ENCODE results near the gene CNTNAP2. TPM values are rescaled to one million over a fixed set of nuclear protein-coding genes. Genes with fewer than 3 reads are reported as not detected.
"Not testable (repeated sequence)": the region's sequence is repeated elsewhere in the genome, so short reads cannot be mapped to it uniquely, and the experiment has no call there.

CNTNAP2 gene
- polyA plus RNA-seq, 2 donors: 0.41 to 0.48 TPM

DNA sequence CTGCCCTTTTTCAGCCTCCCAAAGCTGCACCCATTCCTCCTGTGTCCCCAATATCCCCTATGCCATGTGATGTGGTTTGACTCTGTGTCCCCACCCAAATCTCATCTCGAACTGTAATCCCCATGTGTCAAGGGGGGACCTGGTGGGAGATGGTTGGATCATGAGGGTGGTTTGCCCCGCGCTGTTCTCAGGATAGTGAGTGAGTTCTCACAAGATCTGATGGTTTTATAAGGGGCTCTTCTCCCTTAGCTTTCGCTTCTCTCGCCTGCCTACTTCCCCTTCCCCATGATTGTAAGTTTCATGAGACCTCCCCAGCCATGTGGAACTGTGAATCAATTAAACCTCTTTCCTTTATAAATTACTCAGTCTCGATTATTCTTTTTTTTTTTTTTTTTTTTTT, 2185.8 kb downstream of the CNTNAP2 start:
- H3K9me3 ChIP-seq (ENCODE audit: control insufficient read depth in 2 of 2, insufficient read depth in 1 of 2, low read depth in 1 of 2, low read length in 1 of 2); H3K27ac ChIP-seq (ENCODE audit: low read depth in 2 of 2, low read length in 1 of 2); H3K4me1 ChIP-seq (ENCODE audit: control insufficient read depth in 2 of 2, insufficient read depth in 2 of 2, low read length in 1 of 2); H3K4me3 ChIP-seq (ENCODE audit: low read depth in 1 of 2, low read length in 2 of 2); H3K27me3 ChIP-seq (ENCODE audit: control insufficient read depth in 1 of 2, insufficient read depth in 2 of 2, low read length in 2 of 2); H3K36me3 ChIP-seq (ENCODE audit: control insufficient read depth in 2 of 2, insufficient read depth in 2 of 2, low read length in 1 of 2): not testable (repeated sequence)
- WGBS, 2 donors: 83 to 93% methylated on average over 6 of the region's 6 CpGs

DNA sequence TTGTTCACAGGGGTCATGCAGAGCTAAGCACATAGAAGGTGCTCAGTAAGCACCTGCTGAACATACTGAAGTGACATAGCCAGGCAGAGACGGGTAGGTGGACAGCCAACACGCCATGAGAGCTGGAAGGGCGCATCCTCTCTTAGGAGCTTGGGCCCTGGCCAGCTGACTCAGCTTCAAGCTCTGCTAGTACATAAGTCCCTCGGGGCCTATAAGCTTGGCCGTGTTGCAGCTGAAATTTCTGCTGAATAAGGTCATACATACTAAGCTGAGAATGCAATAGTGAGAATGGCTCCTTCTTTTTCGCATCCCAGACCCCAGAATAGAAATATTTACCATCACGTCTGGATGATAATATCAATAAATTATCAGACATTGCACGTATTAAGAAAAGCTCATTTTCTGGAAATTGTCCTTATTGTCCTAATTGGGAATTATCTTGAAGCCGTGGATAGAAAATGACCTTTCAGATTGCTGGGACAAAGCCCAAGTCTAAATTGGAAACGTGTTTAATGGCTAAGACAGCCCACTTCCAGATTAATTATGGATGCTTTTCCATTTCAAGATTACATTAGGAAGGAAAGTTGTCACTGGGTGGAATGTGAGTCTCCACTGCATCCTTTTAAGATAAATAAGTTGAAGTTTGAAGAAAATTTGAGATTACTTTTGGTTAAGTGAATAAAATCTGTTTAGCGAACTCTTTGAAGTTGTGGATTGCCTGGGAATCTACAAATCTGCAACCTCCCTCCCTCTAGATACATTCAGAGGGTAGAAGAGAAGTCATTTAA, 2186.9 kb downstream of the CNTNAP2 start:
- Histone ChIP-seq H3K4me1 (ENCODE audit: control insufficient read depth in 2 of 2, insufficient read depth in 2 of 2, low read length in 1 of 2) (peaks cover 2 to 3% of the 10 kb centered on the region in 2 donors), H3K36me3 (ENCODE audit: control insufficient read depth in 2 of 2, insufficient read depth in 2 of 2, low read length in 1 of 2) (no peaks in the 10 kb centered on the region), H3K27me3 (ENCODE audit: control insufficient read depth in 1 of 2, insufficient read depth in 2 of 2, low read length in 2 of 2) (no peaks in the 10 kb centered on the region), H3K27ac (ENCODE audit: low read depth in 2 of 2, low read length in 1 of 2) (no peak overlapping the region), H3K9me3 (ENCODE audit: control insufficient read depth in 2 of 2, insufficient read depth in 1 of 2, low read depth in 1 of 2, low read length in 1 of 2) (no peaks in the 10 kb centered on the region), H3K4me3 (ENCODE audit: low read depth in 1 of 2, low read length in 2 of 2) (no peak overlapping the region)
- 26 to 36% methylated on average over 11 of the region's 11 CpGs for WGBS, 2 donors

DNA sequence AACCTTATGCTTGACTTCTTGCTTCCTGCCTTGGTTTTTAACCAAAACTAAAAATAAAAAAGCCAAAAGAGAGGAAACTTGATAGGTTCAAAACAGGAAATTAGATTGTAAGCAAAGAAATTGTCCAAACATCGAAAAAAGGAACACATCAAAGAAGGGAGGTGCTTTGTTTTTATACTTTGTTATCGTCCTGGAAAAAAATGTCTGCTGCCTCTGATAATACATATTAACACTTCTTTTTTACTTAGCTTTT, 2187.4 kb downstream of the CNTNAP2 start:
- Histone ChIP-seq H3K4me3 (ENCODE audit: low read depth in 1 of 2, low read length in 2 of 2) (no peak overlapping the region), H3K27ac (ENCODE audit: low read depth in 2 of 2, low read length in 1 of 2) (no peak overlapping the region), H3K36me3 (ENCODE audit: control insufficient read depth in 2 of 2, insufficient read depth in 2 of 2, low read length in 1 of 2) (no peaks in the 10 kb centered on the region), H3K27me3 (ENCODE audit: control insufficient read depth in 1 of 2, insufficient read depth in 2 of 2, low read length in 2 of 2) (no peaks in the 10 kb centered on the region), H3K4me1 (ENCODE audit: control insufficient read depth in 2 of 2, insufficient read depth in 2 of 2, low read length in 1 of 2) (peaks cover 2 to 3% of the 10 kb centered on the region in 2 donors), H3K9me3 (ENCODE audit: control insufficient read depth in 2 of 2, insufficient read depth in 1 of 2, low read depth in 1 of 2, low read length in 1 of 2) (no peaks in the 10 kb centered on the region)
- 26 to 34% methylated on average over 2 of the region's 2 CpGs for WGBS, 2 donors

- Histone ChIP-seq H3K36me3 (ENCODE audit: control insufficient read depth in 2 of 2, insufficient read depth in 2 of 2, low read length in 1 of 2) (no peaks in the 10 kb centered on the region), H3K27me3 (ENCODE audit: control insufficient read depth in 1 of 2, insufficient read depth in 2 of 2, low read length in 2 of 2) (no peaks in the 10 kb centered on the region), H3K4me3 (ENCODE audit: low read depth in 1 of 2, low read length in 2 of 2) (no peak overlapping the region), H3K27ac (ENCODE audit: low read depth in 2 of 2, low read length in 1 of 2) (no peak overlapping the region), H3K4me1 (ENCODE audit: control insufficient read depth in 2 of 2, insufficient read depth in 2 of 2, low read length in 1 of 2) (peaks cover 0 to 3% of the 10 kb centered on the region in 2 donors), H3K9me3 (ENCODE audit: control insufficient read depth in 2 of 2, insufficient read depth in 1 of 2, low read depth in 1 of 2, low read length in 1 of 2) (no peaks in the 10 kb centered on the region)
- 24 to 54% methylated on average over 1 of the region's 1 CpG for WGBS, 2 donors
Observed at GRCh38 chr7:148304456-148304855, 2187.9 kb downstream of the CNTNAP2 start.

DNA sequence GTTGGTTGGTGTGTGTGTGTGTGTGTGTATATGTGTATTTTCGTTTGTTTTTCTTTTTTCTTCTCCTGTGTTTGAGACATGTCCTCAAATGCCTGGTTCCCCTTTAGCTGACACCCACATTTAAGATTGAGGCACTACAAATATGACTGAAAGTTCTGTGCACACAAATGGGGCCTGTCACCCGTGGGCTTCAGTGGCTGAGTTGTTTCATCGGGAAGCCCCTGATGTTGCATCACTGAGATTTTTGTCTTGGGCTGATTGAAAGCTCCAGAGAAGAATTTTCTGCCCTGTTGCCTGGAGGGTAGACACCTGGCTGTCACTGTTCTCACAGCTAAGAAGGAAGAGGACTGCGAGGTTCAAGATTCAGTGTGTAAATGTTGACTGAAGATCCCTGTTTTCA, 2190.2 kb downstream of the CNTNAP2 start:
- Histone ChIP-seq H3K27ac (ENCODE audit: low read depth in 2 of 2, low read length in 1 of 2) (no peak overlapping the region), H3K36me3 (ENCODE audit: control insufficient read depth in 2 of 2, insufficient read depth in 2 of 2, low read length in 1 of 2) (no peaks in the 10 kb centered on the region), H3K9me3 (ENCODE audit: control insufficient read depth in 2 of 2, insufficient read depth in 1 of 2, low read depth in 1 of 2, low read length in 1 of 2) (no peaks in the 10 kb centered on the region), H3K4me1 (ENCODE audit: control insufficient read depth in 2 of 2, insufficient read depth in 2 of 2, low read length in 1 of 2) (peaks cover 0 to 3% of the 10 kb centered on the region in 2 donors), H3K27me3 (ENCODE audit: control insufficient read depth in 1 of 2, insufficient read depth in 2 of 2, low read length in 2 of 2) (no peaks in the 10 kb centered on the region), H3K4me3 (ENCODE audit: low read depth in 1 of 2, low read length in 2 of 2) (no peak overlapping the region)
- 68 to 71% methylated on average over 4 of the region's 4 CpGs for WGBS, 2 donors

GRCh38 chr7:148318102-148318811, 2201.7 kb downstream of the CNTNAP2 start:
- Histone ChIP-seq H3K27ac (ENCODE audit: low read depth in 2 of 2, low read length in 1 of 2) (no peak overlapping the region), H3K9me3 (ENCODE audit: control insufficient read depth in 2 of 2, insufficient read depth in 1 of 2, low read depth in 1 of 2, low read length in 1 of 2) (no peaks in the 10 kb centered on the region), H3K4me3 (ENCODE audit: low read depth in 1 of 2, low read length in 2 of 2) (no peak overlapping the region), H3K36me3 (ENCODE audit: control insufficient read depth in 2 of 2, insufficient read depth in 2 of 2, low read length in 1 of 2) (no peaks in the 10 kb centered on the region), H3K4me1 (ENCODE audit: control insufficient read depth in 2 of 2, insufficient read depth in 2 of 2, low read length in 1 of 2) (no peaks in the 10 kb centered on the region), H3K27me3 (ENCODE audit: control insufficient read depth in 1 of 2, insufficient read depth in 2 of 2, low read length in 2 of 2) (no peaks in the 10 kb centered on the region)
- 75 to 85% methylated on average over 9 of the region's 9 CpGs for WGBS, 2 donors

- WGBS, 2 donors: 59 to 76% methylated on average over 2 of the region's 2 CpGs
- Histone ChIP-seq H3K36me3 (ENCODE audit: control insufficient read depth in 2 of 2, insufficient read depth in 2 of 2, low read length in 1 of 2) (no peaks in the 10 kb centered on the region), H3K27ac (ENCODE audit: low read depth in 2 of 2, low read length in 1 of 2) (no peak overlapping the region), H3K4me3 (ENCODE audit: low read depth in 1 of 2, low read length in 2 of 2) (no peak overlapping the region), H3K4me1 (ENCODE audit: control insufficient read depth in 2 of 2, insufficient read depth in 2 of 2, low read length in 1 of 2) (no peaks in the 10 kb centered on the region), H3K27me3 (ENCODE audit: control insufficient read depth in 1 of 2, insufficient read depth in 2 of 2, low read length in 2 of 2) (no peaks in the 10 kb centered on the region), H3K9me3 (ENCODE audit: control insufficient read depth in 2 of 2, insufficient read depth in 1 of 2, low read depth in 1 of 2, low read length in 1 of 2) (no peaks in the 10 kb centered on the region)
Observed at GRCh38 chr7:148318838-148319237, 2202.2 kb downstream of the CNTNAP2 start.

GRCh38 chr7:148319316-148319808, 2202.8 kb downstream of the CNTNAP2 start:
- WGBS, 2 donors: 88 to 90% methylated on average over 6 of the region's 6 CpGs

GRCh38 chr7:148325208-148325607, 2208.6 kb downstream of the CNTNAP2 start:
- Histone ChIP-seq H3K4me1 (ENCODE audit: control insufficient read depth in 2 of 2, insufficient read depth in 2 of 2, low read length in 1 of 2) (no peaks in the 10 kb centered on the region), H3K4me3 (ENCODE audit: low read depth in 1 of 2, low read length in 2 of 2) (no peak overlapping the region), H3K36me3 (ENCODE audit: control insufficient read depth in 2 of 2, insufficient read depth in 2 of 2, low read length in 1 of 2) (no peaks in the 10 kb centered on the region), H3K27me3 (ENCODE audit: control insufficient read depth in 1 of 2, insufficient read depth in 2 of 2, low read length in 2 of 2) (no peaks in the 10 kb centered on the region), H3K27ac (ENCODE audit: low read depth in 2 of 2, low read length in 1 of 2) (no peak overlapping the region), H3K9me3 (ENCODE audit: control insufficient read depth in 2 of 2, insufficient read depth in 1 of 2, low read depth in 1 of 2, low read length in 1 of 2) (peaks cover 0 to 2% of the 10 kb centered on the region in 2 donors)
- WGBS, 2 donors: 37 to 42% methylated on average over 3 of the region's 3 CpGs

More at GRCh38 chr7:148319316-148319808, 2202.8 kb downstream of the CNTNAP2 start:
- Histone ChIP-seq H3K4me1 (ENCODE audit: control insufficient read depth in 2 of 2, insufficient read depth in 2 of 2, low read length in 1 of 2) (no peaks in the 10 kb centered on the region), H3K4me3 (ENCODE audit: low read depth in 1 of 2, low read length in 2 of 2) (no peak overlapping the region), H3K27ac (ENCODE audit: low read depth in 2 of 2, low read length in 1 of 2) (no peak overlapping the region), H3K9me3 (ENCODE audit: control insufficient read depth in 2 of 2, insufficient read depth in 1 of 2, low read depth in 1 of 2, low read length in 1 of 2) (no peaks in the 10 kb centered on the region), H3K36me3 (ENCODE audit: control insufficient read depth in 2 of 2, insufficient read depth in 2 of 2, low read length in 1 of 2) (no peaks in the 10 kb centered on the region), H3K27me3 (ENCODE audit: control insufficient read depth in 1 of 2, insufficient read depth in 2 of 2, low read length in 2 of 2) (no peaks in the 10 kb centered on the region)

GRCh38 chr7:148327379-148327778, 2210.8 kb downstream of the CNTNAP2 start:
- no peak overlapping the region for H3K27ac ChIP-seq (ENCODE audit: low read depth in 2 of 2, low read length in 1 of 2)
- 35 to 43% methylated on average over 1 of the region's 1 CpG for WGBS, 2 donors
- peaks cover 0 to 9% of the 10 kb centered on the region in 2 donors for H3K9me3 ChIP-seq (ENCODE audit: control insufficient read depth in 2 of 2, insufficient read depth in 1 of 2, low read depth in 1 of 2, low read length in 1 of 2)
- H3K4me1 ChIP-seq (ENCODE audit: control insufficient read depth in 2 of 2, insufficient read depth in 2 of 2, low read length in 1 of 2): no peaks in the 10 kb centered on the region
- no peak overlapping the region for H3K4me3 ChIP-seq (ENCODE audit: low read depth in 1 of 2, low read length in 2 of 2)
- no peaks in the 10 kb centered on the region for H3K27me3 ChIP-seq (ENCODE audit: control insufficient read depth in 1 of 2, insufficient read depth in 2 of 2, low read length in 2 of 2)
- no peaks in the 10 kb centered on the region for H3K36me3 ChIP-seq (ENCODE audit: control insufficient read depth in 2 of 2, insufficient read depth in 2 of 2, low read length in 1 of 2)
